WTC11 (cell line): ENCODE data around the gene PER3. TPM values are rescaled to one million over a fixed set of nuclear protein-coding genes. Genes with fewer than 3 reads are reported as not detected.

ENCODE experiments used
- ATAC-seq: fragments of 200-7000 bp; cut with Tn5 transposase; 2 replicates; pipeline ENCODE4 v1.10.0; 2021; ENCODE audit warnings: mild to moderate bottlenecking, moderate library complexity
- CTCF ChIA-PET: fragments of 300-600 bp; sonication (Branson Sonifier 250); formaldehyde crosslinking; loops from one replicate; lab custom pipeline; 2021; ENCODE audit warnings: antibody characterized with exemption; lab: Charles Lee
- POLR2A ChIA-PET: fragments of 350-600 bp; sonication (Branson Sonifier 250); formaldehyde crosslinking; loops from one replicate; lab custom pipeline; 2021; ENCODE audit warnings: antibody characterized with exemption; lab: Charles Lee
- DNase-seq: peaks from one replicate; pipeline ENCODE4 v3.0.0; 2021; ENCODE audit warnings: low spot score
- H3K27ac Mint-ChIP-seq: 2 replicates; pipeline ENCODE4 v1.8.0; 2021; ENCODE audit warnings: mixed read lengths
- H3K27me3 Mint-ChIP-seq: 2 replicates; pipeline ENCODE4 v1.8.0; 2021; ENCODE audit warnings: low read depth, mild to moderate bottlenecking, moderate library complexity, mixed read lengths
- H3K36me3 Mint-ChIP-seq: 2 replicates; pipeline ENCODE4 v1.8.0; 2021; ENCODE audit warnings: mixed read lengths
- H3K4me1 Mint-ChIP-seq: 2 replicates; pipeline ENCODE4 v1.8.0; 2022; ENCODE audit warnings: mixed read lengths
- H3K4me3 Mint-ChIP-seq: 2 replicates; pipeline ENCODE4 v1.8.0; 2021; ENCODE audit warnings: mild to moderate bottlenecking, moderate library complexity, mixed read lengths
- H3K9me3 Mint-ChIP-seq: 2 replicates; pipeline ENCODE4 v1.8.0; 2021; ENCODE audit warnings: mixed read lengths
- CREM ChIP-seq: sonication (generic); formaldehyde crosslinking; IDR thresholded peaks from 2 replicates; pipeline ENCODE4 v1.8.1; 2022; ENCODE audit warnings: mild to moderate bottlenecking, missing genetic modification reagents, moderate library complexity
- E2F4 ChIP-seq: sonication (generic); formaldehyde crosslinking; IDR thresholded peaks from 2 replicates; pipeline ENCODE4 v1.8.1; 2022; ENCODE audit warnings: low read depth, mild to moderate bottlenecking, moderate library complexity, missing genetic modification reagents, borderline replicate concordance
- ELF4 ChIP-seq: sonication (generic); formaldehyde crosslinking; IDR thresholded peaks from 2 replicates; pipeline ENCODE4 v1.8.1; 2022; ENCODE audit warnings: low read depth, mild to moderate bottlenecking, moderate library complexity, missing genetic modification reagents
- FOXJ3 ChIP-seq: sonication (generic); formaldehyde crosslinking; IDR thresholded peaks from 2 replicates; pipeline ENCODE4 v1.9.0; 2021; ENCODE audit warnings: missing genetic modification reagents, mild to moderate bottlenecking, borderline replicate concordance
- FOXK1 ChIP-seq: sonication (generic); formaldehyde crosslinking; IDR thresholded peaks from 2 replicates; pipeline ENCODE4 v1.8.0; 2022; ENCODE audit warnings: mild to moderate bottlenecking, moderate library complexity, missing genetic modification reagents
- FOXP1 ChIP-seq: sonication (generic); formaldehyde crosslinking; IDR thresholded peaks from 2 replicates; pipeline ENCODE4 v1.8.0; 2022; ENCODE audit warnings: missing genetic modification reagents, mild to moderate bottlenecking, moderate library complexity, borderline replicate concordance
- GRHL2 ChIP-seq: fragments of 250-450 bp; sonication (Bioruptor Pico); IDR thresholded peaks from 2 replicates; pipeline ENCODE4 v1.8.0; 2022; ENCODE audit warnings: mild to moderate bottlenecking, moderate library complexity; ENCODE audit not compliant: insufficient replicate concordance, severe bottlenecking
- GTF2I ChIP-seq: fragments of 250-450 bp; sonication (Bioruptor Pico); conservative IDR thresholded peaks from 2 replicates; pipeline ENCODE4 v1.4.0; 2021; ENCODE audit warnings: mild to moderate bottlenecking
- HMGA2 ChIP-seq: fragments of 250-450 bp; sonication (Bioruptor Pico); IDR thresholded peaks from 2 replicates; pipeline ENCODE4 v1.4.0; 2021; ENCODE audit warnings: mild to moderate bottlenecking, moderate library complexity
- JAZF1 ChIP-seq: fragments of 250-450 bp; sonication (Bioruptor Pico); IDR thresholded peaks from 2 replicates; pipeline ENCODE4 v1.9.0; 2021; ENCODE audit warnings: moderate library complexity, mild to moderate bottlenecking, inconsistent platforms
- JUN ChIP-seq: sonication (generic); formaldehyde crosslinking; IDR thresholded peaks from 2 replicates; pipeline ENCODE4 v1.8.0; 2023; ENCODE audit warnings: mild to moderate bottlenecking, missing genetic modification reagents
- NFATC4 ChIP-seq: fragments of 250-450 bp; sonication (Bioruptor Pico); IDR thresholded peaks from 2 replicates; pipeline ENCODE4 v1.9.0; 2021; ENCODE audit warnings: mild to moderate bottlenecking
- PRRX2 ChIP-seq: fragments of 250-450 bp; sonication (Bioruptor Pico); IDR thresholded peaks from 2 replicates; pipeline ENCODE4 v1.8.0; 2021; ENCODE audit warnings: mild to moderate bottlenecking
- RORB ChIP-seq: fragments of 250-450 bp; sonication (Bioruptor Pico); IDR thresholded peaks from 2 replicates; pipeline ENCODE4 v1.9.0; 2021; ENCODE audit warnings: mild to moderate bottlenecking
- SOX15 ChIP-seq: fragments of 250-450 bp; sonication (Bioruptor Pico); IDR thresholded peaks from 2 replicates; pipeline ENCODE4 v1.9.0; 2021; ENCODE audit warnings: mild to moderate bottlenecking
- STAT6 ChIP-seq: sonication (generic); formaldehyde crosslinking; conservative IDR thresholded peaks from 2 replicates; pipeline ENCODE4 v1.8.1; 2023; ENCODE audit warnings: mild to moderate bottlenecking, low read depth, missing genetic modification reagents, moderate library complexity
- TEAD1 ChIP-seq: sonication (generic); formaldehyde crosslinking; IDR thresholded peaks from 2 replicates; pipeline ENCODE4 v1.8.0; 2022; ENCODE audit warnings: mild to moderate bottlenecking, missing genetic modification reagents
- ZNF219 ChIP-seq: sonication (generic); formaldehyde crosslinking; IDR thresholded peaks from 2 replicates; pipeline ENCODE4 v1.8.0; 2023; ENCODE audit warnings: missing genetic modification reagents, mild to moderate bottlenecking, borderline replicate concordance
- ZNF396 ChIP-seq: fragments of 250-450 bp; sonication (Bioruptor Pico); IDR thresholded peaks from 2 replicates; pipeline ENCODE4 v1.8.0; 2021; ENCODE audit warnings: mild to moderate bottlenecking, moderate library complexity, borderline replicate concordance
- total RNA-seq: library from RNA; stranded (reverse); gene quantifications from 3 replicates; pipeline ENCODE4 v1.2.3, GENCODE V29; 2021
- TF ChIP-seq, protein P1 (sequence below): fragments of 250-450 bp; sonication (Bioruptor Pico); IDR thresholded peaks from 2 replicates; pipeline ENCODE4 v1.9.0; 2021; ENCODE audit warnings: mild to moderate bottlenecking, borderline replicate concordance
- TF ChIP-seq, protein P2 (sequence below): sonication (generic); formaldehyde crosslinking; IDR thresholded peaks from 2 replicates; pipeline ENCODE4 v1.8.0; 2022; ENCODE audit warnings: mild to moderate bottlenecking, missing genetic modification reagents
- TF ChIP-seq, protein P3 (sequence below): sonication (generic); formaldehyde crosslinking; IDR thresholded peaks from 2 replicates; pipeline ENCODE4 v1.8.1; 2023; ENCODE audit warnings: mild to moderate bottlenecking, missing genetic modification reagents
- TF ChIP-seq, protein P4 (sequence below): fragments of 250-450 bp; sonication (Bioruptor Pico); conservative IDR thresholded peaks from 2 replicates; pipeline ENCODE4 v1.9.0; 2021; ENCODE audit warnings: mild to moderate bottlenecking

PER3 gene
- total RNA-seq, 1 experiment from 2014 or later = 8.5 TPM

DNA sequence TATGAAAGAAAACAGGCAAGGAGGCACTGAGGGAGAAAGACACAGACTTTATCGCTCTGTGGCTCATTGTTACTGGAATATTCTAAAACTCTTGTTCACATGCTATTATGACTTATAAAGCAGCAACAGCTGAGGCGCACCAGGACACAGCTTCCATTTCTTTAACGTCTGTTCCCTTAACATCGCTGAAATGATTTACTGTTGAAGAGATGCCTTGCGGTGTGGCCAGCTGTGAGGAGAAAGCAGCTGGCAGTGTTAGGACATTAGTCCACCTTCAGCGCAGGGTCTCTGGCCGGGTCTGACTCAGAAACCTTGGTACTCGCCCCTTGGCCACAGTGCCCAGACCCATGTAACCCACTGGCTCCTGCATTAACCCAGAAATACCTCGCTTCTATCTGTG lies 3.1 kb upstream of the PER3 start:
- Mint-ChIP-seq H3K27me3 (peaks cover 14% of the 10 kb centered on the region), H3K27ac (no peak overlapping the region), H3K36me3 (peaks cover 42% of the 10 kb centered on the region), H3K4me3 (no peak overlapping the region)
- no peak for DNase-seq
- POLR2A ChIA-PET = no interaction called here
- TF ChIP-seq FOXK1 (CRISPR knock-in tag) (no peak), ZNF396 (CRISPR knock-in tag) (no peak), GTF2I (CRISPR knock-in tag) (no peak), FOXJ3 (CRISPR knock-in tag) (no peak), HMGA2 (no peak), GRHL2 (CRISPR knock-in tag) (no peak), STAT6 (no peak), RORB (CRISPR knock-in tag) (no peak), NFATC4 (CRISPR knock-in tag) (no peak), CREM (no peak), JAZF1 (CRISPR knock-in tag) (no peak)
- TF ChIP-seq, protein P1, sequence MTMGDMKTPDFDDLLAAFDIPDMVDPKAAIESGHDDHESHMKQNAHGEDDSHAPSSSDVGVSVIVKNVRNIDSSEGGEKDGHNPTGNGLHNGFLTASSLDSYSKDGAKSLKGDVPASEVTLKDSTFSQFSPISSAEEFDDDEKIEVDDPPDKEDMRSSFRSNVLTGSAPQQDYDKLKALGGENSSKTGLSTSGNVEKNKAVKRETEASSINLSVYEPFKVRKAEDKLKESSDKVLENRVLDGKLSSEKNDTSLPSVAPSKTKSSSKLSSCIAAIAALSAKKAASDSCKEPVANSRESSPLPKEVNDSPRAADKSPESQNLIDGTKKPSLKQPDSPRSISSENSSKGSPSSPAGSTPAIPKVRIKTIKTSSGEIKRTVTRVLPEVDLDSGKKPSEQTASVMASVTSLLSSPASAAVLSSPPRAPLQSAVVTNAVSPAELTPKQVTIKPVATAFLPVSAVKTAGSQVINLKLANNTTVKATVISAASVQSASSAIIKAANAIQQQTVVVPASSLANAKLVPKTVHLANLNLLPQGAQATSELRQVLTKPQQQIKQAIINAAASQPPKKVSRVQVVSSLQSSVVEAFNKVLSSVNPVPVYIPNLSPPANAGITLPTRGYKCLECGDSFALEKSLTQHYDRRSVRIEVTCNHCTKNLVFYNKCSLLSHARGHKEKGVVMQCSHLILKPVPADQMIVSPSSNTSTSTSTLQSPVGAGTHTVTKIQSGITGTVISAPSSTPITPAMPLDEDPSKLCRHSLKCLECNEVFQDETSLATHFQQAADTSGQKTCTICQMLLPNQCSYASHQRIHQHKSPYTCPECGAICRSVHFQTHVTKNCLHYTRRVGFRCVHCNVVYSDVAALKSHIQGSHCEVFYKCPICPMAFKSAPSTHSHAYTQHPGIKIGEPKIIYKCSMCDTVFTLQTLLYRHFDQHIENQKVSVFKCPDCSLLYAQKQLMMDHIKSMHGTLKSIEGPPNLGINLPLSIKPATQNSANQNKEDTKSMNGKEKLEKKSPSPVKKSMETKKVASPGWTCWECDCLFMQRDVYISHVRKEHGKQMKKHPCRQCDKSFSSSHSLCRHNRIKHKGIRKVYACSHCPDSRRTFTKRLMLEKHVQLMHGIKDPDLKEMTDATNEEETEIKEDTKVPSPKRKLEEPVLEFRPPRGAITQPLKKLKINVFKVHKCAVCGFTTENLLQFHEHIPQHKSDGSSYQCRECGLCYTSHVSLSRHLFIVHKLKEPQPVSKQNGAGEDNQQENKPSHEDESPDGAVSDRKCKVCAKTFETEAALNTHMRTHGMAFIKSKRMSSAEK (CRISPR knock-in tag) = no peak
- TF ChIP-seq, protein P2, sequence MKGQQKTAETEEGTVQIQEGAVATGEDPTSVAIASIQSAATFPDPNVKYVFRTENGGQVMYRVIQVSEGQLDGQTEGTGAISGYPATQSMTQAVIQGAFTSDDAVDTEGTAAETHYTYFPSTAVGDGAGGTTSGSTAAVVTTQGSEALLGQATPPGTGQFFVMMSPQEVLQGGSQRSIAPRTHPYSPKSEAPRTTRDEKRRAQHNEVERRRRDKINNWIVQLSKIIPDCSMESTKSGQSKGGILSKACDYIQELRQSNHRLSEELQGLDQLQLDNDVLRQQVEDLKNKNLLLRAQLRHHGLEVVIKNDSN = no peak
- TF ChIP-seq, all 79 proteins: peak for 0
- peaks cover 10% of the 10 kb centered on the region for H3K4me1 Mint-ChIP-seq
- 0 out of 2 replicates have a peak, but pooled peaks cover 6% of the 10 kb centered on the region for H3K9me3 Mint-ChIP-seq
- ATAC-seq = no peak
- CTCF ChIA-PET = no interaction called here

GRCh38 chr1:7781501-7781900 lies 2.6 kb upstream of the PER3 start:
- no peak for ATAC-seq
- peaks cover 42% of the 10 kb centered on the region for H3K36me3 Mint-ChIP-seq
- H3K9me3 Mint-ChIP-seq = 0 out of 2 replicates have a peak, but pooled peaks cover 6% of the 10 kb centered on the region
- H3K27ac Mint-ChIP-seq = no peak overlapping the region
- CTCF ChIA-PET = no interaction called here
- H3K4me3 Mint-ChIP-seq = no peak overlapping the region
- peaks cover 14% of the 10 kb centered on the region for H3K27me3 Mint-ChIP-seq
- POLR2A ChIA-PET = no interaction called here
- H3K4me1 Mint-ChIP-seq = peaks cover 10% of the 10 kb centered on the region
- no peak for DNase-seq
- TF ChIP-seq, protein P3, sequence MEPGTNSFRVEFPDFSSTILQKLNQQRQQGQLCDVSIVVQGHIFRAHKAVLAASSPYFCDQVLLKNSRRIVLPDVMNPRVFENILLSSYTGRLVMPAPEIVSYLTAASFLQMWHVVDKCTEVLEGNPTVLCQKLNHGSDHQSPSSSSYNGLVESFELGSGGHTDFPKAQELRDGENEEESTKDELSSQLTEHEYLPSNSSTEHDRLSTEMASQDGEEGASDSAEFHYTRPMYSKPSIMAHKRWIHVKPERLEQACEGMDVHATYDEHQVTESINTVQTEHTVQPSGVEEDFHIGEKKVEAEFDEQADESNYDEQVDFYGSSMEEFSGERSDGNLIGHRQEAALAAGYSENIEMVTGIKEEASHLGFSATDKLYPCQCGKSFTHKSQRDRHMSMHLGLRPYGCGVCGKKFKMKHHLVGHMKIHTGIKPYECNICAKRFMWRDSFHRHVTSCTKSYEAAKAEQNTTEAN (CRISPR knock-in tag) = no peak
- no peak for TF ChIP-seq TEAD1 (CRISPR knock-in tag)
- no peak for TF ChIP-seq FOXP1
- TF ChIP-seq, protein P2 = no peak
- TF ChIP-seq, protein P4, sequence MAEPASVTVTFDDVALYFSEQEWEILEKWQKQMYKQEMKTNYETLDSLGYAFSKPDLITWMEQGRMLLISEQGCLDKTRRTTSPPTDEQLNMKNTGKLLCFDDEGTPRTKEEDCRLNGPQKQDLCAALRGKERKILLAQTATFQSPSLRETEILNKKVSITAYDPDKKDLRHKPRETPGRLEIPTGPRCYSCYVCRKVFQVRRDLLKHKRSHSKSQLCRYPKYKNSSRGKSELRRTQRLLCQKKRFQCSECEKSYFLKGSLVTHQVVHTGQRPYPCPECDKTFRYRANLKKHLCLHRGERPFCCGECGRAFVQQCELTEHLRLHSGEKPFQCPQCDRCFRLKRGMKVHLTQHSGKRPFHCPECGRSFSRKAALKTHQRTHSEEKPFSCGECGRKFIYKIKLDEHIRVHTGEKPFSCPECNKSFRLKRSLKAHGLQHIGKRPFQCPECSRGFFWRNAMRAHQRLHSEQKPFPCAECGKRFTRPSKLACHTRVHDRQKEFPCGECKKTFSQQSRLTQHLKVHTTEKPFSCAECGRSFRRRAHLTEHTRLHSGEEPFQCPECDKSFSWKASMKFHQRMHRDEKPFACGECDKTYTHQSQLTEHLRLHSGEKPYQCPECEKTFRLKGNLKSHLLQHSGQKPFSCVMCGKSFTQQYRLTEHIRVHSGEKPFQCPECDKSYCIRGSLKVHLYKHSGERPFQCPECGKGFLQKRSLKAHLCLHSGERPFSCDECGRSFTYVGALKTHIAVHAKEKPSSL (CRISPR knock-in tag) = no peak
- TF ChIP-seq JUN = no peak
- no peak for TF ChIP-seq ELF4
- TF ChIP-seq GRHL2 (CRISPR knock-in tag) = no peak
- TF ChIP-seq E2F4 (CRISPR knock-in tag) = no peak
- no peak for TF ChIP-seq SOX15
- no peak for TF ChIP-seq ZNF219 (CRISPR knock-in tag)
- no peak for TF ChIP-seq PRRX2 (CRISPR knock-in tag)
- TF ChIP-seq HMGA2 = no peak
- TF ChIP-seq RORB (CRISPR knock-in tag) = no peak
